H9 (cell line): Measurements from ENCODE around the gene MACC1. TPM values are rescaled to one million over a fixed set of nuclear protein-coding genes. Genes with fewer than 3 reads are reported as not detected.

Experiments used
- DNase-seq: peaks from one replicate; pipeline ENCODE4 v3.0.0-alpha.2; 2017
- H2AFZ ChIP-seq: one replicate; pipeline ENCODE4 v1.6.1; 2013; ENCODE audit warnings: mild to moderate bottlenecking, low read length, control low read depth, moderate library complexity
- H2AK5ac ChIP-seq: 2 replicates; pipeline ENCODE4 v1.6.1; 2013; ENCODE audit warnings: low read length, control low read depth, mixed read lengths; ENCODE audit not compliant: insufficient read length
- H2BK120ac ChIP-seq: one replicate; pipeline ENCODE4 v1.6.1; 2013; ENCODE audit warnings: low read depth, mild to moderate bottlenecking, low read length, control low read depth, inconsistent platforms; ENCODE audit not compliant: poor library complexity, severe bottlenecking
- H2BK12ac ChIP-seq: 2 replicates; pipeline ENCODE4 v1.6.1; 2013; ENCODE audit warnings: low read length, control low read depth, mixed read lengths, low read depth; ENCODE audit not compliant: insufficient read length
- H2BK15ac ChIP-seq: 2 replicates; pipeline ENCODE4 v1.6.1; 2013; ENCODE audit warnings: low read depth, low read length, control low read depth
- H2BK20ac ChIP-seq: one replicate; pipeline ENCODE4 v1.6.1; 2013; ENCODE audit warnings: low read depth, mild to moderate bottlenecking, low read length, control low read depth, inconsistent platforms; ENCODE audit not compliant: poor library complexity, severe bottlenecking
- H2BK5ac ChIP-seq: 2 replicates; pipeline ENCODE4 v1.6.1; 2013; ENCODE audit warnings: low read length, control low read depth, mixed read lengths; ENCODE audit not compliant: insufficient read length
- H3K14ac ChIP-seq: 2 replicates; pipeline ENCODE4 v1.6.1; 2013; ENCODE audit warnings: low read length, control low read depth; ENCODE audit not compliant: insufficient read depth
- H3K18ac ChIP-seq: 2 replicates; pipeline ENCODE4 v1.6.1; 2013; ENCODE audit warnings: low read depth, mild to moderate bottlenecking, mixed read lengths, low read length, control low read depth; ENCODE audit not compliant: insufficient read length
- H3K23ac ChIP-seq: 2 replicates; pipeline ENCODE4 v1.6.1; 2013; ENCODE audit warnings: low read length, control low read depth, mixed read lengths, low read depth; ENCODE audit not compliant: insufficient read length
- H3K23me2 ChIP-seq: 2 replicates; pipeline ENCODE4 v1.6.1; 2013; ENCODE audit warnings: low read depth, mild to moderate bottlenecking, mixed read lengths, low read length, control low read depth; ENCODE audit not compliant: insufficient read length, poor library complexity, severe bottlenecking
- H3K27ac ChIP-seq: 2 replicates; pipeline ENCODE4 v1.5.1; 2013; ENCODE audit warnings: low read length, control low read depth, mixed read lengths, low read depth; ENCODE audit not compliant: insufficient read length
- H3K27me3 ChIP-seq: 2 replicates; pipeline ENCODE4 v1.6.1; 2013; ENCODE audit warnings: low read length, control low read depth, inconsistent platforms; ENCODE audit not compliant: insufficient read depth
- H3K4ac ChIP-seq: 2 replicates; pipeline ENCODE4 v1.6.1; 2013; ENCODE audit warnings: low read depth, mild to moderate bottlenecking, control low read depth, inconsistent platforms, low read length, moderate library complexity
- H3K4me1 ChIP-seq: 2 replicates; pipeline ENCODE4 v1.6.1; 2013; ENCODE audit warnings: low read length, control low read depth, inconsistent platforms; ENCODE audit not compliant: insufficient read depth
- H3K4me2 ChIP-seq: 2 replicates; pipeline ENCODE4 v1.6.1; 2013; ENCODE audit warnings: low read length, control low read depth, mixed read lengths; ENCODE audit not compliant: insufficient read length, insufficient read depth
- H3K56ac ChIP-seq: 2 replicates; pipeline ENCODE4 v1.6.1; 2013; ENCODE audit warnings: low read depth, mild to moderate bottlenecking, mixed read lengths, low read length, control low read depth; ENCODE audit not compliant: insufficient read length
- H3K79me1 ChIP-seq: 2 replicates; pipeline ENCODE4 v1.6.1; 2013; ENCODE audit warnings: low read depth, mild to moderate bottlenecking, moderate library complexity, low read length, control low read depth, inconsistent platforms; ENCODE audit not compliant: insufficient read depth, poor library complexity, severe bottlenecking
- H3K79me2 ChIP-seq: 2 replicates; pipeline ENCODE4 v1.6.1; 2013; ENCODE audit warnings: low read length, control low read depth, inconsistent platforms; ENCODE audit not compliant: insufficient read depth
- H3K9ac ChIP-seq: 2 replicates; pipeline ENCODE4 v1.6.1; 2013; ENCODE audit warnings: low read length, control low read depth, mixed read lengths; ENCODE audit not compliant: insufficient read length; ENCODE audit errors: extremely low read depth
- H3K9me3 ChIP-seq: one replicate; pipeline ENCODE4 v1.6.1; 2013; ENCODE audit warnings: low read depth, low read length, inconsistent platforms; ENCODE audit not compliant: control insufficient read depth
- H3T11ph ChIP-seq: one replicate; pipeline ENCODE4 v1.6.1; 2013; ENCODE audit warnings: mild to moderate bottlenecking, low read length, control low read depth, inconsistent platforms
- H4K20me1 ChIP-seq: one replicate; pipeline ENCODE4 v1.6.1; 2013; ENCODE audit not compliant: control insufficient read depth, insufficient read length, insufficient read depth
- H4K5ac ChIP-seq: 2 replicates; pipeline ENCODE4 v1.6.1; 2013; ENCODE audit warnings: low read depth, mild to moderate bottlenecking, mixed read lengths, low read length, control low read depth; ENCODE audit not compliant: insufficient read length
- H4K8ac ChIP-seq: replicated peaks from 2 replicates; pipeline ENCODE4 v1.6.1; 2013; ENCODE audit warnings: low read length, control low read depth, mixed read lengths, low read depth; ENCODE audit not compliant: insufficient read length
- H4K91ac ChIP-seq: 2 replicates; pipeline ENCODE4 v1.6.1; 2013; ENCODE audit warnings: low read depth, mild to moderate bottlenecking, moderate library complexity, mixed read lengths, low read length, control low read depth; ENCODE audit not compliant: insufficient read length
- H3K27ac Mint-ChIP-seq, 3 experiments: 2 replicates in 2 of 3; 3 replicates in 1 of 3; pipeline ENCODE4 v1.8.0; 2020 to 2021; ENCODE audit warnings: mixed read lengths in 3 of 3, mild to moderate bottlenecking in 1 of 3, moderate library complexity in 1 of 3
- H3K27me3 Mint-ChIP-seq: 2 replicates; pipeline ENCODE4 v1.8.0; 2021; ENCODE audit warnings: low read depth, mild to moderate bottlenecking, moderate library complexity, mixed read lengths
- H3K36me3 Mint-ChIP-seq, 3 experiments: 2 replicates in 2 of 3; 3 replicates in 1 of 3; pipeline ENCODE4 v1.8.0; 2020 to 2021; ENCODE audit warnings: low read depth in 3 of 3, mixed read lengths in 3 of 3; ENCODE audit not compliant: insufficient read depth in 1 of 3
- H3K4me1 Mint-ChIP-seq, 2 experiments: 2 replicates each; pipeline ENCODE4 v1.8.0; 2020; ENCODE audit warnings: mixed read lengths in 2 of 2
- H3K4me3 Mint-ChIP-seq, 2 experiments: 2 replicates in 1 of 2; 3 replicates in 1 of 2; pipeline ENCODE4 v1.8.0; 2020 to 2021; ENCODE audit warnings: mild to moderate bottlenecking in 2 of 2, mixed read lengths in 2 of 2, moderate library complexity in 1 of 2
- H3K9me3 Mint-ChIP-seq, 2 experiments: 2 replicates in 1 of 2; 3 replicates in 1 of 2; pipeline ENCODE4 v1.8.0; 2020; ENCODE audit warnings: mild to moderate bottlenecking in 2 of 2, mixed read lengths in 2 of 2, moderate library complexity in 1 of 2
- CTCF ChIP-seq: fragments of 200-600 bp; sonication (generic); conservative IDR thresholded peaks from 3 replicates; pipeline ENCODE4 v1.8.0; 2021; ENCODE audit warnings: antibody characterized with exemption, mild to moderate bottlenecking
- WGBS: extraction: QIAGEN DNeasy Blood & Tissue Kit; methylation state at CpG from one replicate; pipeline ENCODE4 v1.1.7; 2013; ENCODE audit warnings: missing lambda C conversion rate, low lambda C conversion rate, mixed read lengths; ENCODE audit not compliant: insufficient read length; ENCODE audit errors: extremely low coverage; 5-methylcytosine and 5-hydroxymethylcytosine counted together
- total RNA-seq: library from RNA; stranded (reverse); gene quantifications from 2 replicates; pipeline ENCODE4 v1.2.1, GENCODE V29; 2021

The MACC1 gene
- total RNA-seq, 1 experiment from 2014 or later, result 11.0 TPM

GRCh38 chr7:20102982-20103381 lies 114.2 kb downstream of the MACC1 start:
- H3K9ac ChIP-seq, result no peak overlapping the region
- H3K27ac ChIP-seq, result no peak overlapping the region
- H2BK20ac ChIP-seq, result no peak overlapping the region
- H3K27ac Mint-ChIP-seq, result no peak overlapping the region; a peak in 1 of 7 replicates
- no peak overlapping the region for H3T11ph ChIP-seq
- H2BK120ac ChIP-seq, result no peak overlapping the region
- no peak overlapping the region for H3K23ac ChIP-seq
- no peaks in the 10 kb centered on the region for H3K27me3 Mint-ChIP-seq
- H4K8ac ChIP-seq, result no peak overlapping the region
- no peak overlapping the region for H3K56ac ChIP-seq
- H2BK12ac ChIP-seq, result no peak overlapping the region
- H3K4me1 Mint-ChIP-seq, result peaks cover 3 to 44% of the 10 kb centered on the region in 2 experiments; a peak in 3 of 4 replicates
- H2BK5ac ChIP-seq, result no peak overlapping the region
- H3K4ac ChIP-seq, result no peak overlapping the region
- H4K91ac ChIP-seq, result no peak overlapping the region
- no peaks in the 10 kb centered on the region for H3K27me3 ChIP-seq
- H2BK15ac ChIP-seq, result no peak overlapping the region
- peaks cover 0 to 27% (median 0%) of the 10 kb centered on the region in 3 experiments; a peak in 2 of 7 replicates for H3K36me3 Mint-ChIP-seq
- H3K23me2 ChIP-seq, result no peaks in the 10 kb centered on the region
- no CpG with 5 or more reads among the region's 1 CpG for WGBS
- peaks cover 10% of the 10 kb centered on the region; the same call in 1 of the 2 replicates for H3K4me1 ChIP-seq
- H2AFZ ChIP-seq, result no peak overlapping the region
- no peak for TF ChIP-seq CTCF
- no peak overlapping the region for H3K18ac ChIP-seq
- no peak overlapping the region for H2AK5ac ChIP-seq
- no peak overlapping the region for H3K4me3 Mint-ChIP-seq
- no peak overlapping the region for H3K4me2 ChIP-seq
- peaks cover 27% of the 10 kb centered on the region for H3K79me2 ChIP-seq
- H3K14ac ChIP-seq, result no peak overlapping the region
- no peak overlapping the region for H4K5ac ChIP-seq
- no peaks in the 10 kb centered on the region for H3K9me3 ChIP-seq
- no peaks in the 10 kb centered on the region for H3K9me3 Mint-ChIP-seq
- H4K20me1 ChIP-seq, result no peaks in the 10 kb centered on the region
- H3K79me1 ChIP-seq, result peaks cover 2% of the 10 kb centered on the region
- DNase-seq, result no peak
